Lung (tissue), 12 donors: ENCODE data around the gene DNM2. TPM values are rescaled to one million over a fixed set of nuclear protein-coding genes. Genes with fewer than 3 reads are reported as not detected.
A peak's percentile ranks its signal among the peaks of the same experiment; 100 is the strongest.

Experiments
- ATAC-seq: fragments of 200-7000 bp; cut with Tn5 transposase; one replicate; pipeline ENCODE4 v1.9.1; 2020; ENCODE audit warnings: moderate number of reproducible peaks; ENCODE audit not compliant: insufficient read depth, low FRiP score
- DNase-seq, 3 donors: peaks; one replicate each; pipeline ENCODE4 v3.0.0-alpha.2; 2013 to 2017
- H3K27ac ChIP-seq, 2 donors: one replicate each; pipeline ENCODE4 v1.5.1; 2013; ENCODE audit warnings: mild to moderate bottlenecking in 2 of 2, moderate library complexity in 2 of 2, control low read depth in 1 of 2, inconsistent platforms in 1 of 2, low read depth in 1 of 2, low read length in 1 of 2
- H3K27me3 ChIP-seq, 3 donors: one replicate each; pipeline ENCODE4 v1.5.1; 2013; ENCODE audit warnings: low read length in 2 of 3; ENCODE audit not compliant: control insufficient read depth in 3 of 3, insufficient read depth in 3 of 3
- H3K36me3 ChIP-seq, 4 donors: one replicate each; pipeline ENCODE4 v1.5.1; 2013; ENCODE audit warnings: low read length in 4 of 4, mild to moderate bottlenecking in 1 of 4, moderate library complexity in 1 of 4; ENCODE audit not compliant: control insufficient read depth in 4 of 4, insufficient read depth in 4 of 4
- H3K4me1 ChIP-seq, 5 donors: one replicate each; pipeline ENCODE4 v1.5.1; 2013; ENCODE audit warnings: low read length in 5 of 5, mild to moderate bottlenecking in 2 of 5, moderate library complexity in 1 of 5; ENCODE audit not compliant: control insufficient read depth in 5 of 5, insufficient read depth in 5 of 5
- H3K4me3 ChIP-seq: one replicate; pipeline ENCODE4 v1.5.1; 2013; ENCODE audit warnings: mild to moderate bottlenecking, control low read depth, moderate library complexity
- H3K9ac ChIP-seq, 2 donors: one replicate each; pipeline ENCODE4 v1.5.1; 2013; ENCODE audit warnings: low read length in 2 of 2, control low read depth in 1 of 2; ENCODE audit not compliant: insufficient read depth in 1 of 2
- H3K9me3 ChIP-seq, 4 donors: one replicate each; pipeline ENCODE4 v1.5.1; 2013; ENCODE audit warnings: low read length in 3 of 4, mild to moderate bottlenecking in 1 of 4, moderate library complexity in 1 of 4; ENCODE audit not compliant: control insufficient read depth in 4 of 4, insufficient read depth in 3 of 4
- CTCF ChIP-seq: IDR thresholded peaks from 2 replicates; pipeline ENCODE4 v1.5.1; 2012; ENCODE audit warnings: mild to moderate bottlenecking; ENCODE audit errors: control extremely low read depth, extremely low read depth
- WGBS, 2 donors: extraction: QIAGEN DNeasy Blood & Tissue Kit; methylation state at CpG; one replicate each; pipeline ENCODE4 v1.1.7; 2013; 5-methylcytosine and 5-hydroxymethylcytosine counted together
- polyA plus RNA-seq, 2 donors: library from polyadenylated mRNA; stranded (reverse); fragments of 200-250 nt; gene quantifications; one replicate each; pipeline ENCODE4 v1.2.1, GENCODE V29; 2013
- total RNA-seq, 2 donors: library from RNA; depleted of rRNA in 1 of 2; stranded (reverse); fragments of >200 nt in 1 of 2; gene quantifications; one replicate each; pipeline ENCODE4 v1.2.1, GENCODE V29; 2014 to 2021
- donor health status: control.
- donor health status: control.
- donor health status: Bipolar disorder and iron deficiency.
- donor health status: healthy.
- donor health status: DM: yes; HTN: yes; CAD: no.

The DNM2 gene
- total and polyA plus RNA-seq, 4 donors, result 172 to 277 (median 204) TPM

- Histone ChIP-seq H3K4me1 (peaks cover 0 to 12% (median 4%) of the 10 kb centered on the region in 5 donors), H3K4me3 (peak overlapping the region; percentile 73), H3K27ac (peak overlapping the region; percentile 59 to 78), H3K9me3 (no peaks in the 10 kb centered on the region), H3K36me3 (no peaks in the 10 kb centered on the region), H3K27me3 (no peaks in the 10 kb centered on the region), H3K9ac (peak overlapping the region; percentile 63 to 76)
- no peak for ATAC-seq
- peak; percentile 34 to 57 (median 35) for DNase-seq
- no peak for TF ChIP-seq CTCF
- 0% methylated on average over 58 to 90 of the region's 90 CpGs for WGBS, 2 donors
Observed at GRCh38 chr19:10871711-10872545, 154.0 kb downstream of the DNM2 start.

- ATAC-seq (no peak), DNase-seq (peak in 1 of 3 donors; percentile 22)
- no peak for TF ChIP-seq CTCF
- no peaks in the 10 kb centered on the region for H3K9me3 ChIP-seq
- peak overlapping the region in 1 of 2 donors; percentile 20 for H3K27ac ChIP-seq
- no peaks in the 10 kb centered on the region for H3K36me3 ChIP-seq
- no peak overlapping the region for H3K4me3 ChIP-seq
- H3K27me3 ChIP-seq, result no peaks in the 10 kb centered on the region
- 16 to 22% methylated on average over 16 of the region's 16 CpGs for WGBS, 2 donors
- H3K9ac ChIP-seq, result peak overlapping the region; percentile 31 to 76
- peaks cover 0 to 12% (median 4%) of the 10 kb centered on the region in 5 donors for H3K4me1 ChIP-seq
Observed at GRCh38 chr19:10872546-10873107, 154.7 kb downstream of the DNM2 start.

GRCh38 chr19:10874024-10874423 is 156.1 kb downstream of the DNM2 start:
- no peak overlapping the region for H3K27ac ChIP-seq
- H3K4me1 ChIP-seq, result peaks cover 0 to 12% (median 6%) of the 10 kb centered on the region in 5 donors
- no peaks in the 10 kb centered on the region for H3K9me3 ChIP-seq
- WGBS, 2 donors, result 83 to 90% methylated on average over 1 of the region's 1 CpG
- no peak for TF ChIP-seq CTCF
- H3K27me3 ChIP-seq, result no peaks in the 10 kb centered on the region
- ATAC-seq (no peak), DNase-seq (no peak)
- no peak overlapping the region for H3K9ac ChIP-seq
- no peak overlapping the region for H3K4me3 ChIP-seq
- no peaks in the 10 kb centered on the region for H3K36me3 ChIP-seq
